Measurements from ENCODE around the gene TMEM131. TPM values are rescaled to one million over a fixed set of nuclear protein-coding genes. Genes with fewer than 3 reads are reported as not detected.
A peak's percentile ranks its signal among the peaks of the same experiment; 100 is the strongest.

The TMEM131 gene
- total and polyA plus RNA-seq, 12 donors = 8.2 to 34.3 (median 30.0) TPM

DNA sequence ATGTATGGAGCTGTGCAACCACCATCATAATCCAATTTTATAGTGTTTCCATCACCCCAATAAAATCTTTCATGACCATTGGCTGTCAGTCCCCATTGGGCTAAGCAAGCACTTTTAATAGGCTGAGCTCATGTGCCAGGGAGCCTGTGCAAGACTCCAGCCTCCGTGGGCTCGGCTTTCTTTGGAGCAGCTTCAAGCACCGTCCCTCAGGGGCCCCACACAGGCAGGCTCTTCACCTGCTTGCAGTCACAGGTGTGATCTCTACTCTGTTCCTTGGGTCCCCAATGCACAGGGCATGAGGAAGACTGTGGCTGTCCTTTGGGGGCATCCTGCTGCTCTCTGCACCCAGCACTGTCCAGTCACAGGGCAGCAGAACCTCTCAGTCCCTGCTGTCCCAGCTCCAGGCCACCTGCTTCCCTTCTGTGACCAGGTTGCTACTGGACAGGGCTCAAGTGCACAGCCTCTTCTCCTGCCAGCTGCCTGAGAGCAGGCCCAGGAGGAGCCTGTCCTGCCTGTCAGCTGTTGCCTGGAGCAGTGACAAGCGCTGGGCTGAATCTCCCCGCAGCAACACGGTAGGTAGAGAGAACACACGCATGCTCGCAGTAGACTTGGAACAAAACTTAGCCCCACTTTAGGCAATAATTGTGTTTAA, 40.7 kb upstream of the TMEM131 start:
- intact Hi-C loops (cut with DNase I) = no loop called here
- 40 to 49% methylated on average over 8 of the region's 8 CpGs for WGBS, 2 donors
- TF ChIP-seq, protein P1, sequence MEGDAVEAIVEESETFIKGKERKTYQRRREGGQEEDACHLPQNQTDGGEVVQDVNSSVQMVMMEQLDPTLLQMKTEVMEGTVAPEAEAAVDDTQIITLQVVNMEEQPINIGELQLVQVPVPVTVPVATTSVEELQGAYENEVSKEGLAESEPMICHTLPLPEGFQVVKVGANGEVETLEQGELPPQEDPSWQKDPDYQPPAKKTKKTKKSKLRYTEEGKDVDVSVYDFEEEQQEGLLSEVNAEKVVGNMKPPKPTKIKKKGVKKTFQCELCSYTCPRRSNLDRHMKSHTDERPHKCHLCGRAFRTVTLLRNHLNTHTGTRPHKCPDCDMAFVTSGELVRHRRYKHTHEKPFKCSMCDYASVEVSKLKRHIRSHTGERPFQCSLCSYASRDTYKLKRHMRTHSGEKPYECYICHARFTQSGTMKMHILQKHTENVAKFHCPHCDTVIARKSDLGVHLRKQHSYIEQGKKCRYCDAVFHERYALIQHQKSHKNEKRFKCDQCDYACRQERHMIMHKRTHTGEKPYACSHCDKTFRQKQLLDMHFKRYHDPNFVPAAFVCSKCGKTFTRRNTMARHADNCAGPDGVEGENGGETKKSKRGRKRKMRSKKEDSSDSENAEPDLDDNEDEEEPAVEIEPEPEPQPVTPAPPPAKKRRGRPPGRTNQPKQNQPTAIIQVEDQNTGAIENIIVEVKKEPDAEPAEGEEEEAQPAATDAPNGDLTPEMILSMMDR (IDR thresholded peaks at IDR 0.05) = no peak
- DNase-seq (peak; percentile 55 to 57), ATAC-seq (peak; percentile 62 to 95 (median 90))
- peaks cover 0 to 68% (median 0%) of the 10 kb centered on the region in 7 donors for H3K27me3 ChIP-seq
- peak overlapping the region in 5 of 10 donors; percentile 3 to 28 (median 8) for H3K27ac ChIP-seq
- peaks cover 0 to 28% (median 17%) of the 10 kb centered on the region in 9 donors for H3K4me1 ChIP-seq
- H3K36me3 ChIP-seq = no peaks in the 10 kb centered on the region
- no peaks in the 10 kb centered on the region for H3K9me3 ChIP-seq
- H3K4me3 ChIP-seq = no peak overlapping the region

DNA sequence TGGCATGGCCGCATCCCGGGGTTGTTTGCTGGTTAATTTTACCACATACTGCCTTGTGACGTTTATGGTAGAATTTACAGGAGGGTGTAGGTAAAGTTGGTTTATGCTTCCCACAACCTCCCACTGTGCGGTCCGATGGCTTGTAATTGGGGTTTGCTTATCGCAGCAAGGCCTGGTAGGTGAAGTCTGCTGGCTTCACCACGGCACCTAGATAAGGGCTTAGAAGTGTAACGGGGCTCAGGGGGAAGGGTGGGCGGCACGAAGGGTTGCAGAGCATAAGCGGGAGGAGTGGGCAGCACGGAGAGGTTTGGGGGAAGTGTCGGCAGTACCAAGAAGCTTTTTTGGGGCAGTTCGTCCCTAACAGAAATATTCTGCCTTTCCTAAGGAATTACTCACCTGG, 39.0 kb upstream of the TMEM131 start:
- 63 to 67% methylated on average over 14 of the region's 14 CpGs for WGBS, 2 donors
- Histone ChIP-seq H3K27me3 (peaks cover 0 to 62% (median 0%) of the 10 kb centered on the region in 7 donors), H3K36me3 (no peaks in the 10 kb centered on the region), H3K9me3 (no peaks in the 10 kb centered on the region), H3K4me3 (no peak overlapping the region), H3K27ac (no peak overlapping the region), H3K4me1 (peaks cover 0 to 27% (median 17%) of the 10 kb centered on the region in 9 donors)
- ATAC-seq (no peak), DNase-seq (no peak)
- intact Hi-C loops (cut with DNase I) = no loop called here
- TF ChIP-seq, protein P1 (IDR thresholded peaks at IDR 0.05) = no peak

DNA sequence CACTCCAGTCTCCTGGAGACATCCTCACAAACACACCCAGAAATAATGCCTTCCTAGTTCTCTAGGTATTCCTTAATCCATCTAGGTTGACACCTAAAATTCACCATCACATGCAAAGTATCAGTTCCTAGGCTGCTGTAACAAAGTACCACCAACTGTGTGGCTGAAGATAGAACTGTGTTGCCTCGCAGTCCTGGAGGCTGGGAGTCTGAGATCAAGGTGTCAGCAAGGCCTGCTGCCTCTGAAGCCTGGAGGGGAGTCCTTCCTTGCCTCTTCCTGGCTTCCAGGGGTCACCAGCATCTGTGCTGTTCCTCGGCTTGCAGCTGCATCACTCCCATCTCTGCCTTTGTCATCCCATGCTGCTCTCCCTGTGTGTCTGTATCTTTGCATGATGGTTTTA, 36.3 kb upstream of the TMEM131 start:
- H3K4me3 ChIP-seq = no peak overlapping the region
- TF ChIP-seq, protein P1 (IDR thresholded peaks at IDR 0.05) = no peak
- no peaks in the 10 kb centered on the region for H3K9me3 ChIP-seq
- H3K4me1 ChIP-seq = peaks cover 0 to 32% (median 9%) of the 10 kb centered on the region in 9 donors
- ATAC-seq (no peak), DNase-seq (no peak)
- peaks cover 0 to 63% (median 0%) of the 10 kb centered on the region in 7 donors for H3K27me3 ChIP-seq
- no peak overlapping the region for H3K27ac ChIP-seq
- no peaks in the 10 kb centered on the region for H3K36me3 ChIP-seq
- 84 to 91% methylated on average over 2 of the region's 2 CpGs for WGBS, 2 donors
- intact Hi-C loops (cut with DNase I) = no loop called here

DNA sequence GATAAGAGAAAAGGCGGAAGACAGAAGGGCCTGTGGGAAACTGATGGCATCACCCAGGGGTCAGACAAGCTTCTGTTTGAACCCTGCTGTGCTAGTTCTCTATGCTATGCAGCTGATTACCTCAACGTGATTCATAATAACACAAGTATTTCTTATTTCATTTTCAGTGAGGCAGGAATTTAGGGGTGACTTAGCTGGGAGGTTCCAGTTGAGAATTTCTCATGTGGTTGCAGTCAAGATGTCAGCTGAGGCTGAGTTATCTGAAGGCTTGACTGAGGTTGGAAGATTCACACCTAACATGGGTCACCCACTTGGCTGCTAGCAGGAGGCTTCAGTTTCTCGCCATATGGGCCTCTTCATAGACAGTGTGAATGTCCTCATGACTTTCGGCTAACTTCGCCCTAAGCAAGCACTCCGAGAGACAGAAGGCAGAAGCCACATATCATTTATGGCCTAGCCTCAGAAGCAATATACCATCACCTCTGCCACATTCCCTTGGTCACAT, 34.0 kb upstream of the TMEM131 start:
- no peaks in the 10 kb centered on the region for H3K9me3 ChIP-seq
- DNase-seq (no peak), ATAC-seq (no peak)
- no peak overlapping the region for H3K4me3 ChIP-seq
- intact Hi-C loops (cut with DNase I) = no loop called here
- TF ChIP-seq, protein P1 (IDR thresholded peaks at IDR 0.05) = no peak
- peaks cover 0 to 55% (median 0%) of the 10 kb centered on the region in 7 donors for H3K27me3 ChIP-seq
- H3K4me1 ChIP-seq = peaks cover 0 to 37% (median 7%) of the 10 kb centered on the region in 9 donors
- H3K36me3 ChIP-seq = no peaks in the 10 kb centered on the region
- WGBS, 2 donors = 92 to 93% methylated on average over 6 of the region's 6 CpGs
- no peak overlapping the region for H3K27ac ChIP-seq

Measured in heart right ventricle (tissue), 16 donors.